Cerebellar nuclear complex (tissue), 1 donor: ENCODE data around the gene ARHGAP11B.
"Not testable (repeated sequence)": the region's sequence is repeated elsewhere in the genome, so short reads cannot be mapped to it uniquely, and the experiment has no call there.

Experiments
- DNase-seq, 2 experiments: peaks; one replicate each; lab custom pipeline; 2025; lab: John Stamatoyannopoulos, UW

Gene ARHGAP11B

GRCh38 chr15:30625436-30626193 lies at the start of gene ARHGAP11B:
Gene ARHGAP11B (plus strand): TSS chr15:30626128.
- not testable (repeated sequence) for DNase-seq

GRCh38 chr15:30579394-30579970 lies 46.4 kb upstream of the ARHGAP11B start:
- not testable (repeated sequence) for DNase-seq

- not testable (repeated sequence) for DNase-seq
These were observed 45.2 kb upstream of the ARHGAP11B start for GRCh38 chr15:30580716-30581115.

- not testable (repeated sequence) for DNase-seq
These were observed 27.0 kb upstream of the ARHGAP11B start for GRCh38 chr15:30598953-30599352.

GRCh38 chr15:30603796-30604195 lies 22.1 kb upstream of the ARHGAP11B start, which contains the start of gene GOLGA8H:
Gene GOLGA8H (plus strand): TSS chr15:30604028. CDS start chr15:30604126, 98 bp downstream.
- DNase-seq, result not testable (repeated sequence)

- not testable (repeated sequence) for DNase-seq
These were observed 13.7 kb upstream of the ARHGAP11B start for GRCh38 chr15:30612271-30612670.

GRCh38 chr15:30621342-30621741 lies 4.6 kb upstream of the ARHGAP11B start:
- not testable (repeated sequence) for DNase-seq

GRCh38 chr15:30626194-30626565 lies 252 bp downstream of the ARHGAP11B start:
- not testable (repeated sequence) for DNase-seq

GRCh38 chr15:30626632-30627031 lies 704 bp downstream of the ARHGAP11B start:
- DNase-seq, result not testable (repeated sequence)

- no peak for DNase-seq
These were observed 24.3 kb downstream of the ARHGAP11B start for GRCh38 chr15:30650012-30650929.

GRCh38 chr15:30661154-30661553 lies 35.2 kb downstream of the ARHGAP11B start:
- not testable (repeated sequence) for DNase-seq

GRCh38 chr15:30669621-30670020 lies 43.7 kb downstream of the ARHGAP11B start:
- not testable (repeated sequence) for DNase-seq

- DNase-seq, result no peak
These were observed 44.1 kb downstream of the ARHGAP11B start for GRCh38 chr15:30670056-30670455.

GRCh38 chr15:30671309-30671708 lies 45.4 kb downstream of the ARHGAP11B start:
- no peak for DNase-seq

- no peak for DNase-seq
These were observed 49.2 kb downstream of the ARHGAP11B start for GRCh38 chr15:30675126-30675525.

GRCh38 chr15:30675891-30676290 lies 50.0 kb downstream of the ARHGAP11B start:
- DNase-seq, result not testable (repeated sequence)

GRCh38 chr15:30680997-30681396 lies 55.1 kb downstream of the ARHGAP11B start:
- DNase-seq, result not testable (repeated sequence)

- not testable (repeated sequence) for DNase-seq
These were observed 59.9 kb downstream of the ARHGAP11B start for GRCh38 chr15:30685709-30686285.

GRCh38 chr15:30686651-30687050 lies 60.7 kb downstream of the ARHGAP11B start:
- not testable (repeated sequence) for DNase-seq
